ENCODE data around the gene DENND1A.

The DENND1A gene

GRCh38 chr9:123420592-123421111, 509.3 kb downstream of the DENND1A start:
- DNase-seq = no peak

- no peak for DNase-seq
These were observed 510.0 kb downstream of the DENND1A start for GRCh38 chr9:123419721-123420591.

- no peak for DNase-seq
These were observed 510.8 kb downstream of the DENND1A start for GRCh38 chr9:123419091-123419490.

- DNase-seq = no peak
These were observed 511.4 kb downstream of the DENND1A start for GRCh38 chr9:123418506-123418905.

- DNase-seq = no peak
These were observed 511.9 kb downstream of the DENND1A start for GRCh38 chr9:123418052-123418430.

GRCh38 chr9:123417289-123418051, 512.5 kb downstream of the DENND1A start:
- DNase-seq = no peak

GRCh38 chr9:123416176-123416575, 513.8 kb downstream of the DENND1A start:
- no peak for DNase-seq

- no peak for DNase-seq
These were observed 514.7 kb downstream of the DENND1A start for GRCh38 chr9:123414936-123415930.

GRCh38 chr9:123414204-123414603, 515.7 kb downstream of the DENND1A start:
- no peak for DNase-seq

GRCh38 chr9:123412171-123412820, 517.6 kb downstream of the DENND1A start:
- DNase-seq = no peak

GRCh38 chr9:123411636-123412035, 518.3 kb downstream of the DENND1A start:
- no peak for DNase-seq

- no peak for DNase-seq
These were observed 518.7 kb downstream of the DENND1A start for GRCh38 chr9:123411191-123411590.

- DNase-seq = no peak
These were observed 519.5 kb downstream of the DENND1A start for GRCh38 chr9:123410281-123410910.

GRCh38 chr9:123408313-123409262, 521.3 kb downstream of the DENND1A start:
- DNase-seq = no peak

- no peak for DNase-seq
These were observed 522.6 kb downstream of the DENND1A start for GRCh38 chr9:123407217-123407851.

GRCh38 chr9:123406691-123407216, 523.2 kb downstream of the DENND1A start:
- no peak for DNase-seq

- no peak for DNase-seq
These were observed 523.9 kb downstream of the DENND1A start for GRCh38 chr9:123406016-123406415.

GRCh38 chr9:123402981-123403509, 526.9 kb downstream of the DENND1A start:
- DNase-seq = no peak

GRCh38 chr9:123401879-123402513, 527.9 kb downstream of the DENND1A start:
- no peak for DNase-seq

Data from bone marrow (tissue), 2 donors.